ENCODE data around the gene C2orf81.
A peak's percentile ranks its signal among the peaks of the same experiment; 100 is the strongest.

C2orf81 gene

GRCh38 chr2:74440378-74441169, 19.2 kb upstream of the C2orf81 start:
- TF ChIP-seq, protein P1, sequence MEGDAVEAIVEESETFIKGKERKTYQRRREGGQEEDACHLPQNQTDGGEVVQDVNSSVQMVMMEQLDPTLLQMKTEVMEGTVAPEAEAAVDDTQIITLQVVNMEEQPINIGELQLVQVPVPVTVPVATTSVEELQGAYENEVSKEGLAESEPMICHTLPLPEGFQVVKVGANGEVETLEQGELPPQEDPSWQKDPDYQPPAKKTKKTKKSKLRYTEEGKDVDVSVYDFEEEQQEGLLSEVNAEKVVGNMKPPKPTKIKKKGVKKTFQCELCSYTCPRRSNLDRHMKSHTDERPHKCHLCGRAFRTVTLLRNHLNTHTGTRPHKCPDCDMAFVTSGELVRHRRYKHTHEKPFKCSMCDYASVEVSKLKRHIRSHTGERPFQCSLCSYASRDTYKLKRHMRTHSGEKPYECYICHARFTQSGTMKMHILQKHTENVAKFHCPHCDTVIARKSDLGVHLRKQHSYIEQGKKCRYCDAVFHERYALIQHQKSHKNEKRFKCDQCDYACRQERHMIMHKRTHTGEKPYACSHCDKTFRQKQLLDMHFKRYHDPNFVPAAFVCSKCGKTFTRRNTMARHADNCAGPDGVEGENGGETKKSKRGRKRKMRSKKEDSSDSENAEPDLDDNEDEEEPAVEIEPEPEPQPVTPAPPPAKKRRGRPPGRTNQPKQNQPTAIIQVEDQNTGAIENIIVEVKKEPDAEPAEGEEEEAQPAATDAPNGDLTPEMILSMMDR (conservative IDR thresholded peaks at IDR 0.05), result peak; percentile 31; the same call in 1 of the 2 replicates
- peak overlapping the region; percentile 93 for H3K27ac ChIP-seq

DNA sequence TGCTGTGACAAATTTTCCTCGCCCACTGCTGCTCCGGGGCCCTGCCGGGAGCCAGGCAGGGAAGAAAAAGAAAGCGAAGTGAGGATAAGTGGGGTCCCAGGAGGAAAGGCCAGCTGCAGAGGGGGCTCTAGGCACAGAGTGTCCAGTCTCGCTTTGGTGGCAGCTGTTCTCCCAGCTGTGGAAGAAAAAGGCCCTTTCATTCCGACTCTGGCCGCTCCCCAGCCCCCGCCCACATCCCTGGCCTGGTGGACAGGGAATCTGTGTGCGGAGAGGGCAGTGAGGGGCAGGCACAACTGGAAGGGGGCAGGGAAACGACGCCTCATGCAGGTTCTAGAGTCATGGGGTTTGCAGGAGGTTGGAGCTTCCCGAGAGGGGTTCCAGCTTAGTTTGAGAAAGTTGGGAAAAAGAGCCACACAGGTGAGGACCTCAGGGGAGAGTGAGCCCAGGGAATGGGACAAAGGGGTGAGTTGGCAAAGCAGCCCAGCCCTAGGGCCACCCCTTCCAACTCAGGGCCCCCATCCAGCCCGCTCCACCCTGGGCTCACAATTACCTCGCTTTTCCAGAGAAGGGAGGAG, 18.5 kb upstream of the C2orf81 start:
- TF ChIP-seq, protein P1 (conservative IDR thresholded peaks at IDR 0.05), result no peak
- H3K27ac ChIP-seq, result peak overlapping the region; percentile 93

DNA sequence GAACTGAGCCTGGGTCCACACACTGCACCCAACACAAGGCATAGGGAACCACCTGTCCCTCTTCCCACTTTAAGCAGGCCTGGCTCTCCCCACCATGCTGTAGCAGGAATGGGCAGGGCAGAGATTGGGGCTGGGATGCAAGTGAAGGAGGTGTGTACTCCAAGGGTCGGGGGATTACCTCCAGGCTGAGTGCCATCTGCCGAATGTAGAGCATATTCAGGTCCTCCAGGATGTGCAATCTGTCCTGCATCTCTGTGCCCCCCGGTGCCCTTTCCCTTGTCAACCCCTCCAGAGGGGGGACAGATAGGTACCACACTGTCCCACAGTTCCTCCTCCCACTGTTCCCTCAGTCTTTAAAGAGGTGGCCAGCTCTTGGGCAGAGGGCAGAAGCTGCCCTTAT, 18.0 kb upstream of the C2orf81 start:
- peak overlapping the region; percentile 93 for H3K27ac ChIP-seq
- TF ChIP-seq, protein P1 (conservative IDR thresholded peaks at IDR 0.05), result no peak

DNA sequence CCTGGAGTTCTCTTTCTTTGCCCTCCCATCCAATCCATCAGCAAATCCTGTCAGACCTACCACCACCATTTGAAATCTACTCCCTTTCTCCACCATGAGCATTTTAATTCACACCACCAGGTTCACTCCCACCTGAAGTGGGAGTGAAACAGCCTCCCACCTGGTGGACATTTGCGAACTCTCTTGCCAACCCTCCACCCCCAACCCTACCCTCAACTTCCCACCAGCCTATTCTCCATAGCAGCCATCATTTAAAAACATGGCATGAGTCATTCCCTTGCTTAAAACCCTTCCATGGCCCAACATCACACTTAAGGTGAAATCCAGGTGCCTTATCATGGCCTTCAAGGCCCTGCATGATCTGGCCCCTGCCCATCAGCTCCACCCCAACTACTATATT, 16.8 kb upstream of the C2orf81 start:
- H3K27ac ChIP-seq, result no peak overlapping the region
- TF ChIP-seq, protein P1 (conservative IDR thresholded peaks at IDR 0.05), result no peak

DNA sequence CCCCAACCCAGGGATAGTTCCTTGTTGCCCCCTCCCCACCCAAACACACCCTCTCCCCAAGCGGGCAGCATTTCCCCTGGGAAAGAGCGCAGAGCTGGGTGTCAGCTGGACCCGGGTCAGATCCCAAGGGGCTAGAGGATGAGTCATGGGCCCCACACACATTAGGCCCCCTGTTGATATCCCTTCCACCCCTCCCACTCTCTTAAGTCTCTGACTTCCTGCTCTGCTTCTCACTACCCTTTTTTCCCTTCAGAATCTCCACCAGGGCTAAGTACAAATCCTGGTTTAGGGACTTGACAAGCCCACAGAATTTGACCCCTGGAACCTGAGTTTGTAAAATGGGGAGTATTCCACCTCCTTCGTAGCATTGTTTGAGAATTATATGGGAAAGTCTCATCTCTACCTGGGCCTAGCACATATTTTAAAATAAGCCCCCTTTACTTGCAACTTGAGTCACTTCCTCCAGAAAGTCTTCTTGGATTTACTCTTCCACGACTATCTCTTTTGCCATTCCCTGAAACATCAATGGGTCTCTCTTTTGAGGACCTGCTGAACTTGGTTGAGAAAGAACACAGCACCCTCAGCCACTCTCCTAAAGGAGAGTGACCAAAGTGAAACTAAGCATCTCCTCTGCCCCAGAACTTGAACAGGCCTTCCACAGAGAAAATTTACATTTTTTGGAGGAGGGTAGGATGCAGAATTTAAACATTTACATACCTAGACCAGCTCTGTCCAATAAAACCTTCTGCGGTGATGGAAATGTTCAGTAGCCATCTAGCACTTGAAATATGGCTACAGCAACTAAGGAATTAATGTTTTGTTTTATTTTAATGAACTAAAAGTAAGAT, 15.7 kb upstream of the C2orf81 start:
- H3K27ac ChIP-seq, result no peak overlapping the region
- TF ChIP-seq, protein P1 (conservative IDR thresholded peaks at IDR 0.05), result no peak

DNA sequence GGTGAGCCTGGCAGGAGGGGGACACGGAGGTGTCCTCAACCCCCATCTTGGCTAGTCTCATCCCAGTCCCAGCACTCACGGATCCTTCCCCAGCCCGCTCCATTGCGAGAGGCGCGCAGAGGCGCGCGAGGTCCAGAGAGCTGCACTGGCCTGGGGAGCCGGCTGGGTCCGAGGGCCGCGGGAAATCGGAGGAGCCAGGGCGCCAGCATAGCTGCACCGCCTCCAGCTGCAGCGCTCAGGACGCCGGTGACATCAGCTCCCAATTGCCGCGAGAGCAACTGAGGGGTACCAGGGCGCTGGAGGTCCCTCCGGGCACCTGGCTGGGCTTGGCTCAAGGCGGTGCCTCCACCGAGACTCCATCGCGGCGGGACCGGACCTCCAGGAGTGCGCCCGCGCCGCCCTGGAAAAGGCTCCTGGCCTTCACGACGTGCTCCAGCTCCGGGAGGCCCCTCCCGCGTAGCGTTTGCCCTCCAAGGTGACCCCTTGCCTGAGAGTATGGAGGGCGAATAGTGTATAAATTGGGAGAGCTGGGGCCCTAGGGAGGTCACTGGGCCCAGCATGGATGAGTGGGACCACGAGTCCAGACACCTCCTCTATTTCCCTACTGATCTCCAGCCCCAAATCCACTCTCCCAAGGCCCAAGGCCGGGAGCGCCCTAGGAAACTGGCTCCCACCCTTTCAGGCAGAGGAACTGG, 14.8 kb upstream of the C2orf81 start:
- TF ChIP-seq, protein P1 (conservative IDR thresholded peaks at IDR 0.05), result no peak
- no peak overlapping the region for H3K27ac ChIP-seq

Data from VCaP (cell line).